PFSK-1 (cell line): ENCODE measurements around the gene MPV17.

Experiments used
- FOXP2 ChIP-seq: optimal IDR thresholded peaks from 2 replicates; pipeline ENCODE3; 2011; ENCODE audit warnings: borderline replicate concordance, control low read depth, inconsistent platforms; ENCODE audit not compliant: insufficient read depth; ENCODE audit errors: extremely low read length, extremely low read depth
- POLR2AphosphoS5 ChIP-seq: IDR thresholded peaks from 2 replicates; pipeline ENCODE4 v1.6.1; 2012; ENCODE audit warnings: low read depth, mild to moderate bottlenecking, control low read depth, low read length, moderate library complexity
- REST ChIP-seq, 2 experiments: IDR thresholded peaks; 2 replicates each; pipeline versions ENCODE4 v1.6.1 to v1.8.0; 2011 to 2012; ENCODE audit warnings: low read depth in 2 of 2, low read length in 2 of 2, control low read depth in 1 of 2, inconsistent platforms in 1 of 2, mild to moderate bottlenecking in 1 of 2, moderate library complexity in 1 of 2; ENCODE audit not compliant: insufficient read depth in 1 of 2
- SIN3A ChIP-seq: IDR thresholded peaks from 2 replicates; pipeline ENCODE4 v1.6.1; 2012; ENCODE audit warnings: mild to moderate bottlenecking, low read length, moderate library complexity, borderline replicate concordance; ENCODE audit not compliant: insufficient read depth
- TAF1 ChIP-seq: IDR thresholded peaks from 2 replicates; pipeline ENCODE4 v1.6.1; 2012; ENCODE audit warnings: low read length, control low read depth, borderline replicate concordance; ENCODE audit not compliant: insufficient read depth

MPV17 gene

GRCh38 chr2:27284996-27285395 lies 37.9 kb downstream of the MPV17 start:
- TF ChIP-seq FOXP2 (no peak), TAF1 (no peak), SIN3A (no peak), REST (IDR thresholded peaks at IDR 0.05; ENCODE audit: insufficient read depth in 1 of 2, low read depth in 2 of 2, low read length in 2 of 2) (no peak), POLR2AphosphoS5 (no peak)

GRCh38 chr2:27282892-27283291 lies 40.0 kb downstream of the MPV17 start:
- no peak for TF ChIP-seq TAF1
- no peak for TF ChIP-seq REST (IDR thresholded peaks at IDR 0.05; ENCODE audit: insufficient read depth in 1 of 2, low read depth in 2 of 2, low read length in 2 of 2)
- TF ChIP-seq POLR2AphosphoS5: no peak
- no peak for TF ChIP-seq FOXP2
- TF ChIP-seq SIN3A: no peak

GRCh38 chr2:27281855-27282559 lies 40.9 kb downstream of the MPV17 start, which contains the start of gene TRIM54:
Gene TRIM54, plus strand, starts transcription at chr2:27282429. Its CDS starts 303 bp downstream, at chr2:27282732.
- TF ChIP-seq POLR2AphosphoS5 (no peak), SIN3A (no peak), FOXP2 (no peak), REST (IDR thresholded peaks at IDR 0.05; ENCODE audit: insufficient read depth in 1 of 2, low read depth in 2 of 2, low read length in 2 of 2) (no peak), TAF1 (no peak)

GRCh38 chr2:27281442-27281841 lies 41.5 kb downstream of the MPV17 start:
- TF ChIP-seq REST (IDR thresholded peaks at IDR 0.05; ENCODE audit: insufficient read depth in 1 of 2, low read depth in 2 of 2, low read length in 2 of 2): no peak

- TF ChIP-seq REST (IDR thresholded peaks at IDR 0.05; ENCODE audit: insufficient read depth in 1 of 2, low read depth in 2 of 2, low read length in 2 of 2): no peak
- TF ChIP-seq FOXP2: no peak
- TF ChIP-seq POLR2AphosphoS5: no peak
Observed at GRCh38 chr2:27280826-27281225, 42.1 kb downstream of the MPV17 start.
